Vagina (tissue), 2 donors: ENCODE results near the gene AUH. TPM values are rescaled to one million over a fixed set of nuclear protein-coding genes. Genes with fewer than 3 reads are reported as not detected.

Experiments
- DNase-seq, 2 donors: peaks; one replicate each; pipeline ENCODE4 v3.0.0-alpha.2; 2017; ENCODE audit errors: extremely low spot score in 2 of 2
- H3K27ac ChIP-seq: fragments of 200-600 bp; sonication (generic); one replicate; pipeline ENCODE4 v1.5.1; 2019
- H3K27me3 ChIP-seq: fragments of 200-600 bp; sonication (generic); one replicate; pipeline ENCODE4 v1.5.1; 2019
- H3K36me3 ChIP-seq, 2 donors: fragments of 200-600 bp; sonication (generic); one replicate each; pipeline ENCODE4 v1.5.1; 2017 to 2019
- H3K4me1 ChIP-seq: fragments of 200-600 bp; sonication (generic); one replicate; pipeline ENCODE4 v1.5.1; 2019
- H3K4me3 ChIP-seq, 2 donors: fragments of 200-600 bp; sonication (generic); 1 replicate in 1 of 2; 2 replicates in 1 of 2; pipeline ENCODE4 v1.5.1; 2016 to 2019
- H3K9me3 ChIP-seq: fragments of 200-600 bp; sonication (generic); one replicate; pipeline ENCODE4 v1.5.1; 2019
- POLR2A ChIP-seq, 2 donors: fragments of 450-650 bp; IDR thresholded peaks; one replicate each; pipeline ENCODE4 v1.6.1; 2017; ENCODE audit warnings: antibody characterized with exemption in 2 of 2, mild to moderate bottlenecking in 2 of 2, moderate library complexity in 2 of 2
- POLR2AphosphoS5 ChIP-seq, 2 donors: sonication (generic); formaldehyde crosslinking; IDR thresholded peaks; one replicate each; pipeline ENCODE4 v1.9.0; 2017; ENCODE audit warnings: antibody characterized with exemption in 2 of 2, mild to moderate bottlenecking in 2 of 2, low read depth in 1 of 2; ENCODE audit not compliant: insufficient read depth in 1 of 2
- intact Hi-C: fragments of 100-400 bp; cut with DNase I; formaldehyde crosslinking; loops from one replicate; pipeline ENCODE4 v1.15.1; 2023
- total RNA-seq: library from RNA; depleted of rRNA; stranded (reverse); fragments of >200 nt; gene quantifications from one replicate; pipeline ENCODE4 v1.2.3, GENCODE V29; 2016
- TF ChIP-seq, protein P1 (sequence below), 3 experiments: fragments of 450-650 bp in 2 of 3; fragments of 200-600 bp in 1 of 3; sonication (generic) in 1 of 3; IDR thresholded peaks; one replicate each; pipeline ENCODE4 v1.5.1; 2017 to 2019; ENCODE audit warnings: antibody characterized with exemption in 3 of 3, mild to moderate bottlenecking in 2 of 3, moderate library complexity in 2 of 3

The AUH gene
- total RNA-seq, 1 donor from 2014 or later: 39.0 TPM

DNA sequence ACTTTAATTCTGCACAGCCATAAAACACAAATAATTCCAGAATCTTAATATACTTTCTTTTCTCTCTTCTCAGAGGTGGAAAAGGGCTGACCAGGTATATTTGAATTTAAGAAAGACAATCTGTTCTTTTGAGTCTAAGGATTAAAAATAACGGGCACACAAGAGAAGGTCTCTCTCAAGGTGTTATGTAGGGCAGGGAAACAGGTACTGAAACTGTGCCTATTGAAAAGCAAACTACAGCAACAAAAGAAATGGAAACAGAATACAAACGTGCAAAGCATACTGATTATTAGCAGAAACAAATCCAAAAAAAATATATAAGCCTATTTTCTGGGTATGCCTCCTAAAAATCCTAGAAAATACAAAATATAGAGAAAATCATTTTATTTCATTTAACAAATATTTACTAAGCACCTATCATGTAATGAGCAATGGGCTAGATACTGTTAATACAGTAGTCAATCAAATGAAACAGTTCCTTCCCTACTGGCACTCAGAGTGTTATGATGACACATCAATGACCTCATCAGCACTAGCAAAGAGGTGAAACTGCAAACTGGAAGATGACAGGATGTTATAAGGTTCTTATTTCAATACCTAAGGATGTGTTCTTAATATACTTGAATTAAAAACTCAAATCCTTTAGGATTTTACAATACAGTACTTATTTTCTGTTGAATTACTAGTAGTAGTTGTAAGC is 87.7 kb downstream of the AUH start:
- no peaks in the 10 kb centered on the region for H3K4me1 ChIP-seq
- H3K4me3 ChIP-seq: no peak overlapping the region
- no peak for DNase-seq
- no peaks in the 10 kb centered on the region for H3K9me3 ChIP-seq
- no peak for TF ChIP-seq POLR2AphosphoS5 (IDR thresholded peaks at IDR 0.05; ENCODE audit: insufficient read depth in 1 of 2, low read depth in 1 of 2)
- TF ChIP-seq POLR2A (IDR thresholded peaks at IDR 0.05): no peak
- TF ChIP-seq, protein P1, sequence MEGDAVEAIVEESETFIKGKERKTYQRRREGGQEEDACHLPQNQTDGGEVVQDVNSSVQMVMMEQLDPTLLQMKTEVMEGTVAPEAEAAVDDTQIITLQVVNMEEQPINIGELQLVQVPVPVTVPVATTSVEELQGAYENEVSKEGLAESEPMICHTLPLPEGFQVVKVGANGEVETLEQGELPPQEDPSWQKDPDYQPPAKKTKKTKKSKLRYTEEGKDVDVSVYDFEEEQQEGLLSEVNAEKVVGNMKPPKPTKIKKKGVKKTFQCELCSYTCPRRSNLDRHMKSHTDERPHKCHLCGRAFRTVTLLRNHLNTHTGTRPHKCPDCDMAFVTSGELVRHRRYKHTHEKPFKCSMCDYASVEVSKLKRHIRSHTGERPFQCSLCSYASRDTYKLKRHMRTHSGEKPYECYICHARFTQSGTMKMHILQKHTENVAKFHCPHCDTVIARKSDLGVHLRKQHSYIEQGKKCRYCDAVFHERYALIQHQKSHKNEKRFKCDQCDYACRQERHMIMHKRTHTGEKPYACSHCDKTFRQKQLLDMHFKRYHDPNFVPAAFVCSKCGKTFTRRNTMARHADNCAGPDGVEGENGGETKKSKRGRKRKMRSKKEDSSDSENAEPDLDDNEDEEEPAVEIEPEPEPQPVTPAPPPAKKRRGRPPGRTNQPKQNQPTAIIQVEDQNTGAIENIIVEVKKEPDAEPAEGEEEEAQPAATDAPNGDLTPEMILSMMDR (IDR thresholded peaks at IDR 0.05): no peak
- intact Hi-C loops: no loop called here
- no peaks in the 10 kb centered on the region for H3K27me3 ChIP-seq
- H3K27ac ChIP-seq: no peak overlapping the region
- no peaks in the 10 kb centered on the region for H3K36me3 ChIP-seq

DNA sequence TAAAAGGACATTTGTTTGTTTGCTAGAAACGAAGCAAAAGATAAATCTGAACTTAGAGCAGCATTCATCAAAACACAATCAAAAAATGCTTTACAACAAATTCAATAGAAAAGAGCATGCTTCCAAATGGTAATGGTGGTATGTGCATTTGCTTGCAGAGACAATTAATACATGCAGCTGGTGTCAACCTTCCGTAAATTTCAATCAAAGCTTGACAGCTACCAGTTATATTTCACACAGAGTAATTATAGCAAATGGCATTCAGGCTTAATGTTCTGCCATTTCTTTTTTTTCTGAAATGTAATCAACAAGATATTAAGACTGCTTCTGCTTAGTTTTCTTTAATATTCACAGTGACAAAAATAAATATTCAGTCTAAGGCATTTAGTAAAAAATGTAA is 90.6 kb downstream of the AUH start:
- Histone ChIP-seq H3K4me3 (no peak overlapping the region), H3K27ac (no peak overlapping the region), H3K36me3 (no peaks in the 10 kb centered on the region), H3K9me3 (no peaks in the 10 kb centered on the region), H3K27me3 (no peaks in the 10 kb centered on the region), H3K4me1 (no peaks in the 10 kb centered on the region)
- no peak for TF ChIP-seq POLR2A (IDR thresholded peaks at IDR 0.05)
- TF ChIP-seq POLR2AphosphoS5 (IDR thresholded peaks at IDR 0.05; ENCODE audit: insufficient read depth in 1 of 2, low read depth in 1 of 2): no peak
- TF ChIP-seq, protein P1 (IDR thresholded peaks at IDR 0.05): no peak
- intact Hi-C loops: no loop called here
- no peak for DNase-seq

DNA sequence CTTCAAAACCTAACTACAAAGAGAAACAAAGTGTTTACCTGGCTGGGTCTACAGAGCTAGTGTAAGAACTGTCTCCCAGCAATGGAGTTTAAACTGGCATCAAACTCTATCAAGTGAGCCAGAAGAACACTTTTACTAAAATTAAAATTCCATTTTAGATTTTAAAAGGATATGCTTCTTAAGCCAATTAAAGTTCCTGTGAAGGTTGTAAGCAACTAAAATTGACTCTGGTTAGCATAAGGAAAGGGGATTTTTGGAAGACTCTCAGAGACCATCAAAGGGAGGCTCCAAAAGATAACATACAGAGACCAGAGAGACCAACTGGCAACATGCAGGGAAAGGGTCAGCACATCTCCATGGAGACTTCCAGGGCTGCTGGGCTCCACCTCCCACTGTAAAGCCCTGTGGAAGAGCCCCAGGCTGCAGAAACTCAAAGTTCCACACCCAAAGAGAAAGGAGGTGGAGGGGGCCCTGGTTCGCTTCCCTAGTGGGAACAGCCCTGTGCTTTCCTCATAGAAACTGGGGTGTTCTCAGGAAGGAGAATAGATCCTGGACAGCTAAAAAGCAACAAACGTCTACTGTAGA is 91.7 kb downstream of the AUH start:
- TF ChIP-seq POLR2A (IDR thresholded peaks at IDR 0.05): no peak
- TF ChIP-seq, protein P1 (IDR thresholded peaks at IDR 0.05): no peak
- no peak for TF ChIP-seq POLR2AphosphoS5 (IDR thresholded peaks at IDR 0.05; ENCODE audit: insufficient read depth in 1 of 2, low read depth in 1 of 2)
- DNase-seq: no peak
- intact Hi-C loops: no loop called here

DNA sequence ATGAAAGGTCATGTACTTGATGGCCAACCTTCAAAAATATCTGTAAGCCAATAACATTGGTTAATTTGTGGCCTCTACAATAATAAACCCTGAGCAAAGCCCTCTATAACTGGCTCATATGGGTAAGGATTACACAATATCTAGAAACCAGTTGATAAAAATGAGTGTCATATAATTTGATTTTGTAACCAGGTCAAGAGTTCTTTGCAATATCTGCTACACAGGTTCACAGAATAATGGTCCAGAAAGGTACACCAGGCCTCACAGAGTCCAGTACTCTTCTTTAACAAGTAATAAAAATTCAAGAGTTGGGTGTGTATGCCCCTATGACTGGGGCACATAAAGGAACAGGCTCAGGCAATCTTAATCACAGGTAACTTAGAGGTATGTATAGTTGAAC is 95.3 kb downstream of the AUH start:
- Histone ChIP-seq H3K27me3 (no peaks in the 10 kb centered on the region), H3K4me3 (no peak overlapping the region), H3K36me3 (no peaks in the 10 kb centered on the region), H3K4me1 (no peaks in the 10 kb centered on the region), H3K27ac (no peak overlapping the region), H3K9me3 (no peaks in the 10 kb centered on the region)
- intact Hi-C loops: no loop called here
- TF ChIP-seq, protein P1 (IDR thresholded peaks at IDR 0.05): no peak
- no peak for TF ChIP-seq POLR2AphosphoS5 (IDR thresholded peaks at IDR 0.05; ENCODE audit: insufficient read depth in 1 of 2, low read depth in 1 of 2)
- no peak for TF ChIP-seq POLR2A (IDR thresholded peaks at IDR 0.05)
- no peak for DNase-seq

More for the DNA sequence above, 91.7 kb downstream of the AUH start:
- H3K4me3 ChIP-seq: no peak overlapping the region
- H3K4me1 ChIP-seq: no peaks in the 10 kb centered on the region
- no peaks in the 10 kb centered on the region for H3K27me3 ChIP-seq
- H3K27ac ChIP-seq: no peak overlapping the region
- no peaks in the 10 kb centered on the region for H3K9me3 ChIP-seq
- no peaks in the 10 kb centered on the region for H3K36me3 ChIP-seq

DNA sequence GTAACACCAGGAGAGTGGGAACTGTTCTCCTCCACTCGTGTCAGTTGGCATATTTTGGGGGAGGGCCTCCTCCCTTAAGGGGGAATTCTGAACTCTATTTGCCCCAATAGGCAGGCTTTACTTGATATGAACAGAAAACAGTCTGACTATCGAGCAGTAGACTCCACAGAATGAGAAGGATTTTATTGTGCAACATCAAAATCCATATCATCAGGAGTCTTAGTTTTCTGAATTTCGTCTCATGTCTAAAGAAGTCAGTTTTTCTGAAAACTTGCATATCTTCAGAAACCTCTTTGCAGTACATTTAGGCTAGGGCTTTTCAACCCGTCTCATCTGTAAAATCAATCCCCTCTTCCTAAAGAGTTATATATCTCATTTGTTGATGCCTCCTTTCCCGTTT is 96.2 kb downstream of the AUH start:
- Histone ChIP-seq H3K4me1 (no peaks in the 10 kb centered on the region), H3K27me3 (no peaks in the 10 kb centered on the region), H3K27ac (no peak overlapping the region), H3K9me3 (no peaks in the 10 kb centered on the region), H3K36me3 (no peaks in the 10 kb centered on the region), H3K4me3 (no peak overlapping the region)
- intact Hi-C loops: no loop called here
- no peak for DNase-seq
- TF ChIP-seq POLR2AphosphoS5 (IDR thresholded peaks at IDR 0.05; ENCODE audit: insufficient read depth in 1 of 2, low read depth in 1 of 2) (no peak), POLR2A (IDR thresholded peaks at IDR 0.05) (no peak)
- TF ChIP-seq, protein P1 (IDR thresholded peaks at IDR 0.05): no peak
